NT2/D1 (cell line): Measurements from ENCODE around the gene FLNB.

ENCODE experiments used
- YY1 ChIP-seq: IDR thresholded peaks from 2 replicates; pipeline ENCODE4 v1.6.1; 2011; ENCODE audit not compliant: insufficient read length, insufficient read depth
- ZNF274 ChIP-seq: IDR thresholded peaks from 2 replicates; pipeline ENCODE4 v1.6.1; 2011; ENCODE audit warnings: mild to moderate bottlenecking, low read depth, low read length

DNA sequence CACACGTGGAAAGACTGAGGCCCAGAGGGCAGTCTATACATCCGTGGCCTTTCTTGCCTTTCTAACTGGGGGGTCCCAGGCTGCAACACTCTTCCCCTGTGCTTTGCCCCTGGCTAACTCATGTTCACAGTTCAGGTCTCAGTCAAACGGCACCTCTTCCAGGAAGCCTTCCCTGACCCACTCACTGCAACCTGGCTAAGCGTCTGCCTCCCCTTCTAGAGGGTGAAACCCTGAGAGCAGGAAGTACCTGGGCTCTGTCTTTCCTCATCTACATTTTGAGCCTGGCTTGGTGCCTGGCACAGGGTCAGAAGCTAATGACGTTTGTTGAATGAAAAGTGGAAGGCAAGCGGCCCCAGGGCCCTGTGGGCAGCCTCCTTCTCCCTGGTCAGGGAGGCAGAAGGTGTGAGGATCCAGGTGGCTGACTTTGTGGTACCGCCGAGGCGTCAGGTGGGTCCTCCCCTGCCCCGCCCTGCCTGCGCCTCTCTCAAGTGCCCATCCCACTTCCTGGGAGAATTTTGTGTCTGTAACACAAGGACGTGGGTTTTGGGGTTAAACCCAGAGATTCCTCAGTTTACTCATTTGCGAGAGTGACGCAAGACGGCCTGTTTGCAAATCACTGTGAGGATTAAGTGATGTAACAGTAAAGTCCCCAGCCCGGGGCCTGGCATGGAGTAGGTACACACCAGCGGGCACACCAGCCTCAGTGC, 170.5 kb downstream of the FLNB start:
- no peak for TF ChIP-seq ZNF274
- TF ChIP-seq YY1, result no peak
